Aorta (tissue), 5 donors: ENCODE data around the gene ACSL1. TPM values are rescaled to one million over a fixed set of nuclear protein-coding genes. Genes with fewer than 3 reads are reported as not detected.

ENCODE experiments used
- ATAC-seq: fragments of 200-7000 bp; cut with Tn5 transposase; one replicate; pipeline ENCODE4 v1.9.1; 2022; ENCODE audit warnings: moderate library complexity; ENCODE audit not compliant: low FRiP score
- DNase-seq, 2 donors: peaks; one replicate each; pipeline ENCODE4 v3.0.0-alpha.2; 2020
- H3K27ac ChIP-seq, 2 donors: one replicate each; pipeline ENCODE4 v1.5.1; 2013; ENCODE audit warnings: low read length in 2 of 2, mild to moderate bottlenecking in 2 of 2, moderate library complexity in 2 of 2, control low read depth in 1 of 2, inconsistent platforms in 1 of 2, low read depth in 1 of 2
- H3K27me3 ChIP-seq, 2 donors: one replicate each; pipeline ENCODE4 v1.6.1; 2013; ENCODE audit warnings: control low read depth in 1 of 2, low read length in 1 of 2, mild to moderate bottlenecking in 1 of 2, moderate library complexity in 1 of 2; ENCODE audit not compliant: insufficient read depth in 2 of 2, control insufficient read depth in 1 of 2
- H3K36me3 ChIP-seq, 2 donors: one replicate each; pipeline ENCODE4 v1.6.1; 2013; ENCODE audit warnings: control low read depth in 1 of 2, low read length in 1 of 2, mild to moderate bottlenecking in 1 of 2; ENCODE audit not compliant: insufficient read depth in 2 of 2, control insufficient read depth in 1 of 2
- H3K4me1 ChIP-seq, 2 donors: one replicate each; pipeline ENCODE4 v1.6.1; 2013; ENCODE audit warnings: low read length in 2 of 2, control low read depth in 1 of 2, mild to moderate bottlenecking in 1 of 2, moderate library complexity in 1 of 2; ENCODE audit not compliant: insufficient read depth in 2 of 2, control insufficient read depth in 1 of 2
- H3K4me3 ChIP-seq, 2 donors: one replicate each; pipeline ENCODE4 v1.5.1; 2013; ENCODE audit warnings: low read length in 2 of 2, control low read depth in 1 of 2, mild to moderate bottlenecking in 1 of 2
- H3K9me3 ChIP-seq: one replicate; pipeline ENCODE4 v1.6.1; 2013; ENCODE audit warnings: mild to moderate bottlenecking, low read length; ENCODE audit not compliant: control insufficient read depth
- WGBS, 2 donors: extraction: QIAGEN DNeasy Blood & Tissue Kit; methylation state at CpG; one replicate each; pipeline ENCODE4 v1.1.7; 2013; 5-methylcytosine and 5-hydroxymethylcytosine counted together
- intact Hi-C, 2 donors: fragments of 100-400 bp; cut with DNase I; formaldehyde crosslinking; loops; one replicate each; pipeline versions ENCODE4 v1.14.2 to v1.15.0; 2022
- long read RNA-seq, 2 donors: library from polyadenylated mRNA; unstranded; transcript quantifications; one replicate each; pipeline ENCODE4 v2.0.0, GENCODE V29; 2020 to 2021
- polyA plus RNA-seq, 2 donors: library from polyadenylated mRNA; stranded (reverse); fragments of 200-250 nt; gene quantifications; one replicate each; pipeline ENCODE4 v1.2.3, GENCODE V29; 2013
- total RNA-seq, 2 donors: library from RNA; stranded (reverse); fragmentation: NEBNext Ultra II Directional; extraction: Animal tissue kit (Norgen Biotek cat#: 25700); gene quantifications; one replicate each; pipeline ENCODE4 v1.2.1, GENCODE V29; 2021
- donor health status: healthy with polysubstance abuse.
- donor health status: Bipolar disorder and iron deficiency.
- donor health status: DM: no; HTN: no; CAD: no.
- donor health status: DM: no; HTN: no; CAD: no.
- donor health status: DM: yes; HTN: yes; CAD: no.

The ACSL1 gene, protein sequence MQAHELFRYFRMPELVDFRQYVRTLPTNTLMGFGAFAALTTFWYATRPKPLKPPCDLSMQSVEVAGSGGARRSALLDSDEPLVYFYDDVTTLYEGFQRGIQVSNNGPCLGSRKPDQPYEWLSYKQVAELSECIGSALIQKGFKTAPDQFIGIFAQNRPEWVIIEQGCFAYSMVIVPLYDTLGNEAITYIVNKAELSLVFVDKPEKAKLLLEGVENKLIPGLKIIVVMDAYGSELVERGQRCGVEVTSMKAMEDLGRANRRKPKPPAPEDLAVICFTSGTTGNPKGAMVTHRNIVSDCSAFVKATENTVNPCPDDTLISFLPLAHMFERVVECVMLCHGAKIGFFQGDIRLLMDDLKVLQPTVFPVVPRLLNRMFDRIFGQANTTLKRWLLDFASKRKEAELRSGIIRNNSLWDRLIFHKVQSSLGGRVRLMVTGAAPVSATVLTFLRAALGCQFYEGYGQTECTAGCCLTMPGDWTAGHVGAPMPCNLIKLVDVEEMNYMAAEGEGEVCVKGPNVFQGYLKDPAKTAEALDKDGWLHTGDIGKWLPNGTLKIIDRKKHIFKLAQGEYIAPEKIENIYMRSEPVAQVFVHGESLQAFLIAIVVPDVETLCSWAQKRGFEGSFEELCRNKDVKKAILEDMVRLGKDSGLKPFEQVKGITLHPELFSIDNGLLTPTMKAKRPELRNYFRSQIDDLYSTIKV
- total RNA-seq (10 to 100 TPM; 61.3 to 97.8 TPM), polyA plus RNA-seq (10 to 100 TPM; 20.3 to 49.7 TPM)
- long read RNA-seq, donor 1, transcript ACSL1-201 (21 exons, 3,832 nt): major isoform, 9 of 41 reads
- long read RNA-seq, donor 1, partial matches to known transcripts: 20 of 41 reads
- long read RNA-seq, donor 1, other reads (novel, unspliced or antisense): 10 of 41 reads
- long read RNA-seq, donor 2, transcript ACSL1-201 (21 exons, 3,832 nt): major isoform, 27 of 44 reads
- long read RNA-seq, donor 2, partial matches to known transcripts: 8 of 44 reads
- long read RNA-seq, donor 2, other reads (novel, unspliced or antisense): 8 of 44 reads

- Histone ChIP-seq H3K4me3 (peak within 1 kb of the TSS; percentile 77 to 88), H3K27ac (peak within 1 kb of the TSS; percentile 52 to 84), H3K9me3 (no peaks in the 10 kb centered on the region), H3K36me3 (no peaks in the 10 kb centered on the region), H3K27me3 (no peaks in the 10 kb centered on the region), H3K4me1 (no peaks in the 10 kb centered on the region)
- DNase-seq (peak; percentile 91 to 95), ATAC-seq (peak; percentile 92)
- 4 to 6% methylated on average over 44 to 94 of the region's 94 CpGs for WGBS, 2 donors
- intact Hi-C loops: loop anchor here (10.0 kb wide), 1 partner anchor 81 kb away; no protein-coding TSS in a partner anchor
Measured at GRCh38 chr4:184825896-184826690, at the start of gene ACSL1. Gene ACSL1 (minus strand): TSS chr4:184825968. CDS start chr4:184803514, 22,454 bp downstream.

DNA sequence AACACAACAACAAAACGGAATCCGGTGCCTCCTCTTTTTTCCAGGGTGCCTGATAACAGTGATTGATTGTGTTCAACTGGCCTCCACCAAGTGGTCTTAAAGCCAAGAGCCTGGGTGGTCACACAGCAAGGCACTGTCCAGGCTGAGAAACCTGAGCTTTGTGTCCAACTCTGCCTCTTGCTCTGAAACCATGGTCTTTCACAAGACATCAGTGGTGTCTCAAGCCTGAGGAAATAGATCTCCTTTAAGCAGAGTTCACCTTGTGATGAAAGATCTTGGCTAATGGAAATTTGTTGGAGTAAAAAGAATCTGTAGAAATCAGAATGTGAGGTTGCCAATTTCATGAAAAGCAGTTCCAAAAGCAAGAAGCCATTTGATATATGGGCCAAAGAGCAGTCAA lies 47.3 kb upstream of the ACSL1 start:
- ATAC-seq (peak; percentile 60), DNase-seq (no peak)
- Histone ChIP-seq H3K36me3 (no peaks in the 10 kb centered on the region), H3K4me1 (no peaks in the 10 kb centered on the region), H3K4me3 (no peak overlapping the region), H3K27me3 (no peaks in the 10 kb centered on the region), H3K27ac (no peak overlapping the region), H3K9me3 (no peaks in the 10 kb centered on the region)
- intact Hi-C loops: no loop called here
- 6 to 30% methylated on average over 2 of the region's 2 CpGs for WGBS, 2 donors

DNA sequence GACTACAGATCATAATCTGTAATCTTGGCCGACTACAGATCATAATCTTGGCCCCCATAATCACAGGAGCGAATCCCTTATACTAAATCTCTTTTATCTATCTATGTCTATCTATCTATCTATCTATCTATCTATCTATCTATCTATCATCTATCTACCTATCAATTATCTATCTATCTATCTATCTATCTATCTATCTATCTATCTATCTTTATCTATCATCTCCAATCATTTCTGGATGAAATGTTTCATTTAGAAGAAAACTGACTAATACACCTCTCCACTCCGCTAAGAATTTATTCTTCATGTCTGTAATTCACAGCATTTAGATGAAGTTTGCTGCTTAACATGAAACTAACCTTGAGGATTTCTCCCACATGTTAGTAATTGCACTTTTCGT lies 45.0 kb upstream of the ACSL1 start:
- no peaks in the 10 kb centered on the region for H3K4me1 ChIP-seq
- DNase-seq: no peak
- no peaks in the 10 kb centered on the region for H3K27me3 ChIP-seq
- no peaks in the 10 kb centered on the region for H3K9me3 ChIP-seq
- ATAC-seq: no peak
- H3K4me3 ChIP-seq: no peak overlapping the region
- H3K27ac ChIP-seq: no peak overlapping the region
- no peaks in the 10 kb centered on the region for H3K36me3 ChIP-seq
- WGBS, 2 donors: 73 to 77% methylated on average over 4 of the region's 4 CpGs
- intact Hi-C loops: no loop called here

DNA sequence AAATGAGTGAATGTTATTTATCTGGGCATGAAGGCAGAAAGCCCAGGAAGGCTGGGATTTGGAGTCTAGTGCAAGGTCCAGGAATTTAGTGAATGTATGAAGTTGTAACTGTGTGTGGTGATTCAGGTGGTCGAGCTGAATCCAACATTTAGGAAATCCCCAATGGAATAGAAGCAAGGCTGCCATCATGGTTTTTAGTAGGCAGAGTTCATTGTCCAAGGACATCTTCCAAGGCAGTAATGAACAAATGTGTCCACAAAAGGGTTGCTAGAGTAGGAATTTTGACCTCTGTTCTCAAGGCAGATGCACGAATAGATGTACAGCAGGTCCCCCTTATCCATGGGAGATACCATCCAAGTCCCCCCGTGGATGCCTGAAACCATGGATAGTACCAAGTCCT lies 42.9 kb upstream of the ACSL1 start:
- no peaks in the 10 kb centered on the region for H3K4me1 ChIP-seq
- ATAC-seq (no peak), DNase-seq (no peak)
- no peak overlapping the region for H3K27ac ChIP-seq
- intact Hi-C loops: no loop called here
- no peak overlapping the region for H3K4me3 ChIP-seq
- WGBS, 2 donors: 70 to 74% methylated on average over 3 of the region's 3 CpGs
- H3K9me3 ChIP-seq: no peaks in the 10 kb centered on the region
- H3K27me3 ChIP-seq: no peaks in the 10 kb centered on the region
- H3K36me3 ChIP-seq: no peaks in the 10 kb centered on the region

DNA sequence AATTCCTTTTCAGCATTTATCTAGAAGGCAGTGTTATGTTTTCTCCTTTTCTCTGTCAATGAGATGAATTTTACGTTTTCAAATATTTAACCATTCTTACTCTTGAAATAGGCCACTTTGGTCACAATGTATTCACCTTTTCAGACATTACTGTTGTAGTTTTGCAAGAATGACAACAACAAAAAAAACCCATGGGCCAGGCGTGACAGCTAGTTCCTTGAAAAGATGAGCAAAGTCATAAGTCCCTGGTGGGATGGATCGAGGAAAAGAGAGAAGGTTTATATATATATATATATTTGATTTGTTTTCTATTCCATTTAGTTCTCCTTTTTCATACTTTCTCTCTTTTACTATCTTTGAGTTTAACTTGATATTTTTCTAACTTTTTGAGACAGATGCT lies 38.1 kb upstream of the ACSL1 start:
- 80 to 85% methylated on average over 3 of the region's 3 CpGs for WGBS, 2 donors
- intact Hi-C loops: no loop called here

GRCh38 chr4:184861047-184861446 lies 35.3 kb upstream of the ACSL1 start:
- no peaks in the 10 kb centered on the region for H3K9me3 ChIP-seq
- no peaks in the 10 kb centered on the region for H3K27me3 ChIP-seq
- H3K27ac ChIP-seq: no peak overlapping the region
- no peak overlapping the region for H3K4me3 ChIP-seq
- WGBS, 2 donors: 80 to 92% methylated on average over 5 of the region's 5 CpGs
- intact Hi-C loops: no loop called here
- no peaks in the 10 kb centered on the region for H3K4me1 ChIP-seq
- no peak for ATAC-seq
- no peaks in the 10 kb centered on the region for H3K36me3 ChIP-seq
- DNase-seq: no peak

More for the DNA sequence above, 38.1 kb upstream of the ACSL1 start:
- Histone ChIP-seq H3K27ac (no peak overlapping the region), H3K4me1 (no peaks in the 10 kb centered on the region), H3K36me3 (no peaks in the 10 kb centered on the region), H3K4me3 (no peak overlapping the region), H3K27me3 (no peaks in the 10 kb centered on the region), H3K9me3 (no peaks in the 10 kb centered on the region)
- ATAC-seq (no peak), DNase-seq (no peak)

- DNase-seq: no peak
- Histone ChIP-seq H3K36me3 (no peaks in the 10 kb centered on the region), H3K4me1 (no peaks in the 10 kb centered on the region), H3K27ac (no peak overlapping the region), H3K9me3 (no peaks in the 10 kb centered on the region), H3K4me3 (no peak overlapping the region), H3K27me3 (no peaks in the 10 kb centered on the region)
- 83 to 85% methylated on average over 15 of the region's 15 CpGs for WGBS, 2 donors
- intact Hi-C loops: no loop called here
- ATAC-seq: no peak
Measured at GRCh38 chr4:184860018-184860779, 34.4 kb upstream of the ACSL1 start.
